ENCODE results near the gene SEMA5A.

The SEMA5A gene

DNA sequence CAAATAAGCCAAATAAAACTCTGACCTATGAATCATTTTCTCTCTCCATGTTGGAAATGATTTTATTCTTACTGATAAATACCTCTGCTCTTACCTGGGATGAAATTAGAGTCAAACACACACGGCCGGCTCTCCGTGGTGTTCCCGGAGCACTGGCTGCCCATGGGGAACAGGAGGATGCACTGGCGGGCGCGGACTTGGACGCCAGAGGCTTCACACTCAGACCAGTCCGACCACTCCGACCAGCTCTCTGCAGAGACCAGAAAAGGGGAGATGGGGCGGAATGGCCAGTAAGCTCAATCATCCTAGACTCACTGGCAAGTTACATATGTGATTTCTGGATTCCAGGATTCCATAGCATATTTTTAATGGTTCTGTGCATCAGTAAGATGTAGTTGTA, 494.1 kb downstream of the SEMA5A start:
- no peak overlapping the region for H3K4me3 ChIP-seq (ENCODE audit: insufficient read length, low read depth)
- DNase-seq (ENCODE audit: low read depth, low spot score): no peak
- H3K9ac ChIP-seq (ENCODE audit: insufficient read length, low read depth): no peak overlapping the region
- H3K4me1 ChIP-seq (ENCODE audit: insufficient read depth, insufficient read length): no peaks in the 10 kb centered on the region
- TF ChIP-seq SUZ12 (IDR thresholded peaks at IDR 0.05; ENCODE audit: extremely low read depth, insufficient read depth, insufficient read length) (no peak), YY1 (IDR thresholded peaks at IDR 0.05; ENCODE audit: insufficient read depth, insufficient read length) (no peak), ZNF274 (IDR thresholded peaks at IDR 0.05; ENCODE audit: low read depth, low read length) (no peak)
- no peaks in the 10 kb centered on the region for H3K36me3 ChIP-seq (ENCODE audit: insufficient read depth, insufficient read length, low read length)
- H3K27me3 ChIP-seq (ENCODE audit: insufficient read depth, insufficient read length): no peaks in the 10 kb centered on the region
- no peaks in the 10 kb centered on the region for H3K9me3 ChIP-seq (ENCODE audit: insufficient read depth, low read length)

- DNase-seq (ENCODE audit: low read depth, low spot score): no peak
- Histone ChIP-seq H3K4me3 (ENCODE audit: insufficient read length, low read depth) (no peak overlapping the region), H3K9me3 (ENCODE audit: insufficient read depth, low read length) (no peaks in the 10 kb centered on the region), H3K36me3 (ENCODE audit: insufficient read depth, insufficient read length, low read length) (no peaks in the 10 kb centered on the region), H3K4me1 (ENCODE audit: insufficient read depth, insufficient read length) (no peaks in the 10 kb centered on the region), H3K27me3 (ENCODE audit: insufficient read depth, insufficient read length) (no peaks in the 10 kb centered on the region), H3K9ac (ENCODE audit: insufficient read length, low read depth) (no peak overlapping the region)
- TF ChIP-seq SUZ12 (IDR thresholded peaks at IDR 0.05; ENCODE audit: extremely low read depth, insufficient read depth, insufficient read length) (no peak), ZNF274 (IDR thresholded peaks at IDR 0.05; ENCODE audit: low read depth, low read length) (no peak)
Measured at GRCh38 chr5:9047932-9048331, 497.9 kb downstream of the SEMA5A start.

- Histone ChIP-seq H3K9me3 (ENCODE audit: insufficient read depth, low read length) (no peaks in the 10 kb centered on the region), H3K9ac (ENCODE audit: insufficient read length, low read depth) (no peak overlapping the region)
- DNase-seq (ENCODE audit: low read depth, low spot score): no peak
Measured at GRCh38 chr5:9046756-9047481, 499.0 kb downstream of the SEMA5A start.

GRCh38 chr5:9045946-9046345, 499.9 kb downstream of the SEMA5A start:
- H3K36me3 ChIP-seq (ENCODE audit: insufficient read depth, insufficient read length, low read length): no peaks in the 10 kb centered on the region
- no peaks in the 10 kb centered on the region for H3K27me3 ChIP-seq (ENCODE audit: insufficient read depth, insufficient read length)
- TF ChIP-seq SUZ12 (IDR thresholded peaks at IDR 0.05; ENCODE audit: extremely low read depth, insufficient read depth, insufficient read length) (no peak), YY1 (IDR thresholded peaks at IDR 0.05; ENCODE audit: insufficient read depth, insufficient read length) (no peak), ZNF274 (IDR thresholded peaks at IDR 0.05; ENCODE audit: low read depth, low read length) (no peak)
- no peaks in the 10 kb centered on the region for H3K9me3 ChIP-seq (ENCODE audit: insufficient read depth, low read length)
- H3K9ac ChIP-seq (ENCODE audit: insufficient read length, low read depth): no peak overlapping the region
- no peaks in the 10 kb centered on the region for H3K4me1 ChIP-seq (ENCODE audit: insufficient read depth, insufficient read length)
- no peak overlapping the region for H3K4me3 ChIP-seq (ENCODE audit: insufficient read length, low read depth)
- no peak for DNase-seq (ENCODE audit: low read depth, low spot score)

More at GRCh38 chr5:9046756-9047481, 499.0 kb downstream of the SEMA5A start:
- Histone ChIP-seq H3K4me1 (ENCODE audit: insufficient read depth, insufficient read length) (no peaks in the 10 kb centered on the region), H3K36me3 (ENCODE audit: insufficient read depth, insufficient read length, low read length) (no peaks in the 10 kb centered on the region), H3K4me3 (ENCODE audit: insufficient read length, low read depth) (no peak overlapping the region), H3K27me3 (ENCODE audit: insufficient read depth, insufficient read length) (no peaks in the 10 kb centered on the region)
- no peak for TF ChIP-seq ZNF274 (IDR thresholded peaks at IDR 0.05; ENCODE audit: low read depth, low read length)
- TF ChIP-seq SUZ12 (IDR thresholded peaks at IDR 0.05; ENCODE audit: extremely low read depth, insufficient read depth, insufficient read length): no peak
- no peak for TF ChIP-seq YY1 (IDR thresholded peaks at IDR 0.05; ENCODE audit: insufficient read depth, insufficient read length)

- Histone ChIP-seq H3K9ac (ENCODE audit: insufficient read length, low read depth) (no peak overlapping the region), H3K36me3 (ENCODE audit: insufficient read depth, insufficient read length, low read length) (no peaks in the 10 kb centered on the region), H3K27me3 (ENCODE audit: insufficient read depth, insufficient read length) (no peaks in the 10 kb centered on the region), H3K4me3 (ENCODE audit: insufficient read length, low read depth) (no peak overlapping the region), H3K9me3 (ENCODE audit: insufficient read depth, low read length) (no peaks in the 10 kb centered on the region; the same call in 1 of the 2 replicates), H3K4me1 (ENCODE audit: insufficient read depth, insufficient read length) (no peaks in the 10 kb centered on the region)
- TF ChIP-seq ZNF274 (IDR thresholded peaks at IDR 0.05; ENCODE audit: low read depth, low read length) (no peak), YY1 (IDR thresholded peaks at IDR 0.05; ENCODE audit: insufficient read depth, insufficient read length) (no peak), SUZ12 (IDR thresholded peaks at IDR 0.05; ENCODE audit: extremely low read depth, insufficient read depth, insufficient read length) (no peak)
- no peak for DNase-seq (ENCODE audit: low read depth, low spot score)
Measured at GRCh38 chr5:9042241-9042640, 503.6 kb downstream of the SEMA5A start.

- no peak for TF ChIP-seq YY1 (IDR thresholded peaks at IDR 0.05; ENCODE audit: insufficient read depth, insufficient read length)
- no peak for TF ChIP-seq SUZ12 (IDR thresholded peaks at IDR 0.05; ENCODE audit: extremely low read depth, insufficient read depth, insufficient read length)
- TF ChIP-seq ZNF274 (IDR thresholded peaks at IDR 0.05; ENCODE audit: low read depth, low read length): no peak
- Histone ChIP-seq H3K9me3 (ENCODE audit: insufficient read depth, low read length) (no peaks in the 10 kb centered on the region; the same call in 1 of the 2 replicates), H3K36me3 (ENCODE audit: insufficient read depth, insufficient read length, low read length) (no peaks in the 10 kb centered on the region)
Measured at GRCh38 chr5:9040475-9040874, 505.4 kb downstream of the SEMA5A start.

DNA sequence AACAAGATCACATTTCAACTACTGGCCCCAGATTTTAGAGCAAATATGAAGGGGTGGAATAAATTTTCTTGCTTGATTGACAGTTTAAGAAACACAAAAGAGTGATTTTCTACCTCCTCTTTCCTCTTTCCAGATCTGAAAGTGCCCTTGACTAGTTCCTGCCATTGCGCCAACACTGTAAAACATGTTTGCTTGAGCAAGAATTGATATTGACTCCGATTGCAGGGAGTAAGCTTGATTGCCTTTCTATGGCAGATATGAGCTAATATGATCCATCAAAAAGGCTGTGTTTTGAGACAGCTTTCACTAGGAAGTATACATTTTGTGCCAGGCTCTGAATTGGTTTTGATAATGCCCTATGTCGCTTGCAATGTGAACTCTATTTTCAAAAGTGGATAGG, 508.8 kb downstream of the SEMA5A start:
- H3K27me3 ChIP-seq (ENCODE audit: insufficient read depth, insufficient read length): no peaks in the 10 kb centered on the region
- H3K4me3 ChIP-seq (ENCODE audit: insufficient read length, low read depth): no peak overlapping the region
- H3K9ac ChIP-seq (ENCODE audit: insufficient read length, low read depth): no peak overlapping the region
- no peak for DNase-seq (ENCODE audit: low read depth, low spot score)
- no peaks in the 10 kb centered on the region for H3K36me3 ChIP-seq (ENCODE audit: insufficient read depth, insufficient read length, low read length)
- no peak for TF ChIP-seq ZNF274 (IDR thresholded peaks at IDR 0.05; ENCODE audit: low read depth, low read length)
- TF ChIP-seq SUZ12 (IDR thresholded peaks at IDR 0.05; ENCODE audit: extremely low read depth, insufficient read depth, insufficient read length): no peak
- TF ChIP-seq YY1 (IDR thresholded peaks at IDR 0.05; ENCODE audit: insufficient read depth, insufficient read length): no peak
- no peaks in the 10 kb centered on the region for H3K4me1 ChIP-seq (ENCODE audit: insufficient read depth, insufficient read length)
- H3K9me3 ChIP-seq (ENCODE audit: insufficient read depth, low read length): no peaks in the 10 kb centered on the region; the same call in 1 of the 2 replicates

More at GRCh38 chr5:9040475-9040874, 505.4 kb downstream of the SEMA5A start:
- no peak overlapping the region for H3K9ac ChIP-seq (ENCODE audit: insufficient read length, low read depth)
- no peaks in the 10 kb centered on the region for H3K4me1 ChIP-seq (ENCODE audit: insufficient read depth, insufficient read length)
- H3K4me3 ChIP-seq (ENCODE audit: insufficient read length, low read depth): no peak overlapping the region
- H3K27me3 ChIP-seq (ENCODE audit: insufficient read depth, insufficient read length): no peaks in the 10 kb centered on the region
- no peak for DNase-seq (ENCODE audit: low read depth, low spot score)

Data from NT2/D1 (cell line).